WTC11 (cell line): ENCODE measurements around the gene CYP46A1. TPM values are rescaled to one million over a fixed set of nuclear protein-coding genes. Genes with fewer than 3 reads are reported as not detected.

Experiments
- ATAC-seq: fragments of 200-7000 bp; cut with Tn5 transposase; 2 replicates; pipeline ENCODE4 v1.10.0; 2021; ENCODE audit warnings: mild to moderate bottlenecking, moderate library complexity
- CTCF ChIA-PET: fragments of 300-600 bp; sonication (Branson Sonifier 250); formaldehyde crosslinking; loops from one replicate; lab custom pipeline; 2021; ENCODE audit warnings: antibody characterized with exemption; lab: Charles Lee
- POLR2A ChIA-PET: fragments of 350-600 bp; sonication (Branson Sonifier 250); formaldehyde crosslinking; loops from one replicate; lab custom pipeline; 2021; ENCODE audit warnings: antibody characterized with exemption; lab: Charles Lee
- DNase-seq: peaks from one replicate; pipeline ENCODE4 v3.0.0; 2021; ENCODE audit warnings: low spot score
- H3K27ac Mint-ChIP-seq: 2 replicates; pipeline ENCODE4 v1.8.0; 2021; ENCODE audit warnings: mixed read lengths
- H3K27me3 Mint-ChIP-seq: 2 replicates; pipeline ENCODE4 v1.8.0; 2021; ENCODE audit warnings: low read depth, mild to moderate bottlenecking, moderate library complexity, mixed read lengths
- H3K36me3 Mint-ChIP-seq: 2 replicates; pipeline ENCODE4 v1.8.0; 2021; ENCODE audit warnings: mixed read lengths
- H3K4me1 Mint-ChIP-seq: 2 replicates; pipeline ENCODE4 v1.8.0; 2022; ENCODE audit warnings: mixed read lengths
- H3K4me3 Mint-ChIP-seq: 2 replicates; pipeline ENCODE4 v1.8.0; 2021; ENCODE audit warnings: mild to moderate bottlenecking, moderate library complexity, mixed read lengths
- H3K9me3 Mint-ChIP-seq: 2 replicates; pipeline ENCODE4 v1.8.0; 2021; ENCODE audit warnings: mixed read lengths
- ATF1 ChIP-seq: sonication (generic); formaldehyde crosslinking; IDR thresholded peaks from 2 replicates; pipeline ENCODE4 v1.8.1; 2023; ENCODE audit warnings: mild to moderate bottlenecking, moderate library complexity, missing genetic modification reagents
- CBFB ChIP-seq: sonication (generic); formaldehyde crosslinking; IDR thresholded peaks from 2 replicates; pipeline ENCODE4 v1.8.1; 2022; ENCODE audit warnings: mild to moderate bottlenecking, low read depth, missing genetic modification reagents
- ELF4 ChIP-seq: sonication (generic); formaldehyde crosslinking; IDR thresholded peaks from 2 replicates; pipeline ENCODE4 v1.8.1; 2022; ENCODE audit warnings: low read depth, mild to moderate bottlenecking, moderate library complexity, missing genetic modification reagents
- JAZF1 ChIP-seq: fragments of 250-450 bp; sonication (Bioruptor Pico); IDR thresholded peaks from 2 replicates; pipeline ENCODE4 v1.9.0; 2021; ENCODE audit warnings: moderate library complexity, mild to moderate bottlenecking, inconsistent platforms
- MXD4 ChIP-seq: fragments of 250-450 bp; sonication (Bioruptor Pico); IDR thresholded peaks from 2 replicates; pipeline ENCODE4 v1.8.0; 2021; ENCODE audit warnings: mild to moderate bottlenecking, moderate library complexity, borderline replicate concordance
- MYBL2 ChIP-seq: sonication (generic); formaldehyde crosslinking; IDR thresholded peaks from 2 replicates; pipeline ENCODE4 v1.8.1; 2023; ENCODE audit warnings: mild to moderate bottlenecking, moderate library complexity, missing genetic modification reagents
- NFE2L1 ChIP-seq: sonication (generic); formaldehyde crosslinking; IDR thresholded peaks from 2 replicates; pipeline ENCODE4 v1.8.1; 2023; ENCODE audit warnings: missing genetic modification reagents
- NFYB ChIP-seq: sonication (generic); formaldehyde crosslinking; conservative IDR thresholded peaks from 2 replicates; pipeline ENCODE4 v1.8.0; 2022; ENCODE audit warnings: low read depth, missing genetic modification reagents
- TP53 ChIP-seq: sonication (generic); formaldehyde crosslinking; IDR thresholded peaks from 2 replicates; pipeline ENCODE4 v1.8.1; 2023; ENCODE audit warnings: mild to moderate bottlenecking, missing genetic modification reagents
- ZNF263 ChIP-seq: sonication (generic); formaldehyde crosslinking; IDR thresholded peaks from 2 replicates; pipeline ENCODE4 v1.8.1; 2022; ENCODE audit warnings: low read depth, mild to moderate bottlenecking, moderate library complexity, missing genetic modification reagents
- ZNF317 ChIP-seq: sonication (generic); formaldehyde crosslinking; IDR thresholded peaks from 2 replicates; pipeline ENCODE4 v1.8.1; 2023; ENCODE audit warnings: low read depth, mild to moderate bottlenecking, moderate library complexity, missing genetic modification reagents, borderline replicate concordance
- total RNA-seq: library from RNA; stranded (reverse); gene quantifications from 3 replicates; pipeline ENCODE4 v1.2.3, GENCODE V29; 2021
- TF ChIP-seq, protein P1 (sequence below): fragments of 250-450 bp; sonication (Bioruptor Pico); IDR thresholded peaks from 2 replicates; pipeline ENCODE4 v1.9.0; 2021; ENCODE audit warnings: moderate library complexity, mild to moderate bottlenecking, inconsistent platforms, borderline replicate concordance
- TF ChIP-seq, protein P2 (sequence below): sonication (generic); formaldehyde crosslinking; IDR thresholded peaks from 2 replicates; pipeline ENCODE4 v1.8.0; 2022; ENCODE audit warnings: missing genetic modification reagents
- TF ChIP-seq, protein P3 (sequence below): sonication (generic); formaldehyde crosslinking; IDR thresholded peaks from 2 replicates; pipeline ENCODE4 v1.8.0; 2022; ENCODE audit warnings: mild to moderate bottlenecking, missing genetic modification reagents
- TF ChIP-seq, protein P4 (sequence below): sonication (generic); formaldehyde crosslinking; IDR thresholded peaks from 2 replicates; pipeline ENCODE4 v1.8.0; 2022; ENCODE audit warnings: mild to moderate bottlenecking, missing genetic modification reagents
- TF ChIP-seq, protein P5 (sequence below): fragments of 250-450 bp; sonication (Bioruptor Pico); IDR thresholded peaks from 2 replicates; pipeline ENCODE4 v1.9.0; 2021; ENCODE audit warnings: mild to moderate bottlenecking, borderline replicate concordance
- TF ChIP-seq, protein P6 (sequence below): sonication (generic); formaldehyde crosslinking; IDR thresholded peaks from 2 replicates; pipeline ENCODE4 v1.8.1; 2022; ENCODE audit warnings: mild to moderate bottlenecking, moderate library complexity, missing genetic modification reagents
- TF ChIP-seq, protein P7 (sequence below): sonication (generic); formaldehyde crosslinking; IDR thresholded peaks from 2 replicates; pipeline ENCODE4 v1.8.1; 2023; ENCODE audit warnings: mild to moderate bottlenecking, missing genetic modification reagents, moderate library complexity
- TF ChIP-seq, protein P8 (sequence below): sonication (generic); formaldehyde crosslinking; IDR thresholded peaks from 2 replicates; pipeline ENCODE4 v1.8.0; 2022; ENCODE audit warnings: mild to moderate bottlenecking, missing genetic modification reagents

Gene CYP46A1
- total RNA-seq, 1 experiment from 2014 or later, result 0.77 TPM

DNA sequence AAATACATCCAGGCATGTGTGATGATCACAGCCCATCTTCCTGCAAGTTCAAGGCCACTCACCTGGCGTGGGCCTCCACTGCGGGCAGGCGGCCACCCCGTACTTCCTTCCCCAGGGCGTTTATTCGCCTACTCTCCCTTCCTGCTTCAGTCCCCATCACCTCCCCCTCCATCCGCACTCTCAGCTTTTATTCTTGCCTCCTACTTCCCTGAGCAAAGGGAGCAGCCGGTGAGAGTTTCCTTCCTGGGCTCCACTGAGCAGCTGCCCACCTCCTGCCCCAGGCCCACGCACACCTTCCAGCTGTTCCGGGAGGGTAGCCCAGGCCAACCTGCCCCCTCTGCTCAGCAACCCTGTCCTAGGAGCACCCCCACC lies 4.1 kb downstream of the CYP46A1 start:
- peaks cover 7% of the 10 kb centered on the region for H3K27me3 Mint-ChIP-seq
- no peaks in the 10 kb centered on the region for H3K36me3 Mint-ChIP-seq
- ChIA-PET POLR2A (no interaction called here), CTCF (interaction anchor here (0.6 to 2.2 kb wide), 26 partner anchors 9 to 467 kb away, joined by 3 to 17 read pairs (median 4); partner anchors contain the start of genes CCNK and SETD3)
- no peak for DNase-seq
- TF ChIP-seq, protein P1, sequence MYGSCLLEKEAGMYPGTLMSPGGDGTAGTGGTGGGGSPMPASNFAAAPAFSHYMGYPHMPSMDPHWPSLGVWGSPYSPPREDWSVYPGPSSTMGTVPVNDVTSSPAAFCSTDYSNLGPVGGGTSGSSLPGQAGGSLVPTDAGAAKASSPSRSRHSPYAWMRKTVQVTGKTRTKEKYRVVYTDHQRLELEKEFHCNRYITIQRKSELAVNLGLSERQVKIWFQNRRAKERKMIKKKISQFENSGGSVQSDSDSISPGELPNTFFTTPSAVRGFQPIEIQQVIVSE (CRISPR knock-in tag), result no peak
- TF ChIP-seq MYBL2 (CRISPR knock-in tag), result no peak
- TF ChIP-seq, protein P2, sequence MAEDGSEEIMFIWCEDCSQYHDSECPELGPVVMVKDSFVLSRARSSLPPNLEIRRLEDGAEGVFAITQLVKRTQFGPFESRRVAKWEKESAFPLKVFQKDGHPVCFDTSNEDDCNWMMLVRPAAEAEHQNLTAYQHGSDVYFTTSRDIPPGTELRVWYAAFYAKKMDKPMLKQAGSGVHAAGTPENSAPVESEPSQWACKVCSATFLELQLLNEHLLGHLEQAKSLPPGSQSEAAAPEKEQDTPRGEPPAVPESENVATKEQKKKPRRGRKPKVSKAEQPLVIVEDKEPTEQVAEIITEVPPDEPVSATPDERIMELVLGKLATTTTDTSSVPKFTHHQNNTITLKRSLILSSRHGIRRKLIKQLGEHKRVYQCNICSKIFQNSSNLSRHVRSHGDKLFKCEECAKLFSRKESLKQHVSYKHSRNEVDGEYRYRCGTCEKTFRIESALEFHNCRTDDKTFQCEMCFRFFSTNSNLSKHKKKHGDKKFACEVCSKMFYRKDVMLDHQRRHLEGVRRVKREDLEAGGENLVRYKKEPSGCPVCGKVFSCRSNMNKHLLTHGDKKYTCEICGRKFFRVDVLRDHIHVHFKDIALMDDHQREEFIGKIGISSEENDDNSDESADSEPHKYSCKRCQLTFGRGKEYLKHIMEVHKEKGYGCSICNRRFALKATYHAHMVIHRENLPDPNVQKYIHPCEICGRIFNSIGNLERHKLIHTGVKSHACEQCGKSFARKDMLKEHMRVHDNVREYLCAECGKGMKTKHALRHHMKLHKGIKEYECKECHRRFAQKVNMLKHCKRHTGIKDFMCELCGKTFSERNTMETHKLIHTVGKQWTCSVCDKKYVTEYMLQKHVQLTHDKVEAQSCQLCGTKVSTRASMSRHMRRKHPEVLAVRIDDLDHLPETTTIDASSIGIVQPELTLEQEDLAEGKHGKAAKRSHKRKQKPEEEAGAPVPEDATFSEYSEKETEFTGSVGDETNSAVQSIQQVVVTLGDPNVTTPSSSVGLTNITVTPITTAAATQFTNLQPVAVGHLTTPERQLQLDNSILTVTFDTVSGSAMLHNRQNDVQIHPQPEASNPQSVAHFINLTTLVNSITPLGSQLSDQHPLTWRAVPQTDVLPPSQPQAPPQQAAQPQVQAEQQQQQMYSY (CRISPR knock-in tag), result no peak
- TF ChIP-seq NFYB, result no peak
- TF ChIP-seq, protein P3, sequence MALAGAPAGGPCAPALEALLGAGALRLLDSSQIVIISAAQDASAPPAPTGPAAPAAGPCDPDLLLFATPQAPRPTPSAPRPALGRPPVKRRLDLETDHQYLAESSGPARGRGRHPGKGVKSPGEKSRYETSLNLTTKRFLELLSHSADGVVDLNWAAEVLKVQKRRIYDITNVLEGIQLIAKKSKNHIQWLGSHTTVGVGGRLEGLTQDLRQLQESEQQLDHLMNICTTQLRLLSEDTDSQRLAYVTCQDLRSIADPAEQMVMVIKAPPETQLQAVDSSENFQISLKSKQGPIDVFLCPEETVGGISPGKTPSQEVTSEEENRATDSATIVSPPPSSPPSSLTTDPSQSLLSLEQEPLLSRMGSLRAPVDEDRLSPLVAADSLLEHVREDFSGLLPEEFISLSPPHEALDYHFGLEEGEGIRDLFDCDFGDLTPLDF (CRISPR knock-in tag), result no peak
- TF ChIP-seq JAZF1 (CRISPR knock-in tag), result no peak
- no peak for TF ChIP-seq NFE2L1
- TF ChIP-seq, protein P4, sequence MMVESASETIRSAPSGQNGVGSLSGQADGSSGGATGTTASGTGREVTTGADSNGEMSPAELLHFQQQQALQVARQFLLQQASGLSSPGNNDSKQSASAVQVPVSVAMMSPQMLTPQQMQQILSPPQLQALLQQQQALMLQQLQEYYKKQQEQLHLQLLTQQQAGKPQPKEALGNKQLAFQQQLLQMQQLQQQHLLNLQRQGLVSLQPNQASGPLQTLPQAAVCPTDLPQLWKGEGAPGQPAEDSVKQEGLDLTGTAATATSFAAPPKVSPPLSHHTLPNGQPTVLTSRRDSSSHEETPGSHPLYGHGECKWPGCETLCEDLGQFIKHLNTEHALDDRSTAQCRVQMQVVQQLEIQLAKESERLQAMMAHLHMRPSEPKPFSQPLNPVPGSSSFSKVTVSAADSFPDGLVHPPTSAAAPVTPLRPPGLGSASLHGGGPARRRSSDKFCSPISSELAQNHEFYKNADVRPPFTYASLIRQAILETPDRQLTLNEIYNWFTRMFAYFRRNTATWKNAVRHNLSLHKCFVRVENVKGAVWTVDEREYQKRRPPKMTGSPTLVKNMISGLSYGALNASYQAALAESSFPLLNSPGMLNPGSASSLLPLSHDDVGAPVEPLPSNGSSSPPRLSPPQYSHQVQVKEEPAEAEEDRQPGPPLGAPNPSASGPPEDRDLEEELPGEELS (CRISPR knock-in tag), result no peak
- TF ChIP-seq, protein P5, sequence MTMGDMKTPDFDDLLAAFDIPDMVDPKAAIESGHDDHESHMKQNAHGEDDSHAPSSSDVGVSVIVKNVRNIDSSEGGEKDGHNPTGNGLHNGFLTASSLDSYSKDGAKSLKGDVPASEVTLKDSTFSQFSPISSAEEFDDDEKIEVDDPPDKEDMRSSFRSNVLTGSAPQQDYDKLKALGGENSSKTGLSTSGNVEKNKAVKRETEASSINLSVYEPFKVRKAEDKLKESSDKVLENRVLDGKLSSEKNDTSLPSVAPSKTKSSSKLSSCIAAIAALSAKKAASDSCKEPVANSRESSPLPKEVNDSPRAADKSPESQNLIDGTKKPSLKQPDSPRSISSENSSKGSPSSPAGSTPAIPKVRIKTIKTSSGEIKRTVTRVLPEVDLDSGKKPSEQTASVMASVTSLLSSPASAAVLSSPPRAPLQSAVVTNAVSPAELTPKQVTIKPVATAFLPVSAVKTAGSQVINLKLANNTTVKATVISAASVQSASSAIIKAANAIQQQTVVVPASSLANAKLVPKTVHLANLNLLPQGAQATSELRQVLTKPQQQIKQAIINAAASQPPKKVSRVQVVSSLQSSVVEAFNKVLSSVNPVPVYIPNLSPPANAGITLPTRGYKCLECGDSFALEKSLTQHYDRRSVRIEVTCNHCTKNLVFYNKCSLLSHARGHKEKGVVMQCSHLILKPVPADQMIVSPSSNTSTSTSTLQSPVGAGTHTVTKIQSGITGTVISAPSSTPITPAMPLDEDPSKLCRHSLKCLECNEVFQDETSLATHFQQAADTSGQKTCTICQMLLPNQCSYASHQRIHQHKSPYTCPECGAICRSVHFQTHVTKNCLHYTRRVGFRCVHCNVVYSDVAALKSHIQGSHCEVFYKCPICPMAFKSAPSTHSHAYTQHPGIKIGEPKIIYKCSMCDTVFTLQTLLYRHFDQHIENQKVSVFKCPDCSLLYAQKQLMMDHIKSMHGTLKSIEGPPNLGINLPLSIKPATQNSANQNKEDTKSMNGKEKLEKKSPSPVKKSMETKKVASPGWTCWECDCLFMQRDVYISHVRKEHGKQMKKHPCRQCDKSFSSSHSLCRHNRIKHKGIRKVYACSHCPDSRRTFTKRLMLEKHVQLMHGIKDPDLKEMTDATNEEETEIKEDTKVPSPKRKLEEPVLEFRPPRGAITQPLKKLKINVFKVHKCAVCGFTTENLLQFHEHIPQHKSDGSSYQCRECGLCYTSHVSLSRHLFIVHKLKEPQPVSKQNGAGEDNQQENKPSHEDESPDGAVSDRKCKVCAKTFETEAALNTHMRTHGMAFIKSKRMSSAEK (CRISPR knock-in tag), result no peak
- H3K4me1 Mint-ChIP-seq, result peaks cover 25% of the 10 kb centered on the region
- no peak overlapping the region for H3K27ac Mint-ChIP-seq
- no peak overlapping the region for H3K4me3 Mint-ChIP-seq
- H3K9me3 Mint-ChIP-seq, result no peaks in the 10 kb centered on the region
- no peak for ATAC-seq

DNA sequence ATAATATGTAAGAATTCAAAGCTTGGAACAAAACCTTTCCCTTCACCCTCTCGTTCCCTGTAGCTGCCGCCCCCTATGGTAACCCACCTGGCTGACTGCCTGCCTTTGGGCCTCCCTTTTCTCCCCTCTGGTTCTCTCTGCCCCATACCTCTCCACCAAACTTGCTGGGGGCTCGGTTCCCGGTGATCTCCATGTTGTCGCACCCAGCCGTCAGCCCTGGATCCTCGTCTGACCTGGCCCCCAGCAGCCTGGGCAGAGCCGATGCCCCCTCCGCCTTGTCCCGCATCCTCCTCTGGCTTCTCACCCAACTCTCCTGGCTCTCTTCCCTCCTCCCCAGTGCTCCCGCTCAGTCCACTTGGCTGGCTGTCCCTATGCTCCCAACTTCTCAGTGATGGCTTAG lies 4.5 kb downstream of the CYP46A1 start:
- Mint-ChIP-seq H3K27me3 (peaks cover 7% of the 10 kb centered on the region), H3K27ac (no peak overlapping the region; the same call in 1 of the 2 replicates), H3K9me3 (no peaks in the 10 kb centered on the region), H3K36me3 (no peaks in the 10 kb centered on the region), H3K4me1 (peaks cover 25% of the 10 kb centered on the region), H3K4me3 (no peak overlapping the region)
- DNase-seq, result no peak
- ChIA-PET POLR2A (no interaction called here), CTCF (interaction anchor here (0.6 to 2.2 kb wide), 24 partner anchors 9 to 466 kb away, joined by 3 to 17 read pairs (median 4); partner anchors contain the start of genes CCNK and SETD3)
- no peak for ATAC-seq
- no peak for TF ChIP-seq TP53 (CRISPR knock-in tag)
- no peak for TF ChIP-seq ATF1 (CRISPR knock-in tag)
- TF ChIP-seq MXD4, result no peak
- TF ChIP-seq, protein P6, sequence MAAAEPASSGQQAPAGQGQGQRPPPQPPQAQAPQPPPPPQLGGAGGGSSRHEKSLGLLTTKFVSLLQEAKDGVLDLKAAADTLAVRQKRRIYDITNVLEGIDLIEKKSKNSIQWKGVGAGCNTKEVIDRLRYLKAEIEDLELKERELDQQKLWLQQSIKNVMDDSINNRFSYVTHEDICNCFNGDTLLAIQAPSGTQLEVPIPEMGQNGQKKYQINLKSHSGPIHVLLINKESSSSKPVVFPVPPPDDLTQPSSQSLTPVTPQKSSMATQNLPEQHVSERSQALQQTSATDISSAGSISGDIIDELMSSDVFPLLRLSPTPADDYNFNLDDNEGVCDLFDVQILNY (CRISPR knock-in tag), result no peak
- TF ChIP-seq CBFB, result no peak
- TF ChIP-seq, protein P7, sequence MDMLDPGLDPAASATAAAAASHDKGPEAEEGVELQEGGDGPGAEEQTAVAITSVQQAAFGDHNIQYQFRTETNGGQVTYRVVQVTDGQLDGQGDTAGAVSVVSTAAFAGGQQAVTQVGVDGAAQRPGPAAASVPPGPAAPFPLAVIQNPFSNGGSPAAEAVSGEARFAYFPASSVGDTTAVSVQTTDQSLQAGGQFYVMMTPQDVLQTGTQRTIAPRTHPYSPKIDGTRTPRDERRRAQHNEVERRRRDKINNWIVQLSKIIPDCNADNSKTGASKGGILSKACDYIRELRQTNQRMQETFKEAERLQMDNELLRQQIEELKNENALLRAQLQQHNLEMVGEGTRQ (CRISPR knock-in tag), result no peak
- TF ChIP-seq ELF4, result no peak
- no peak for TF ChIP-seq ZNF317 (CRISPR knock-in tag)
- TF ChIP-seq, protein P8, sequence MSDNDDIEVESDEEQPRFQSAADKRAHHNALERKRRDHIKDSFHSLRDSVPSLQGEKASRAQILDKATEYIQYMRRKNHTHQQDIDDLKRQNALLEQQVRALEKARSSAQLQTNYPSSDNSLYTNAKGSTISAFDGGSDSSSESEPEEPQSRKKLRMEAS (CRISPR knock-in tag), result no peak
- no peak for TF ChIP-seq ZNF263 (CRISPR knock-in tag)
